ENCODE measurements around the gene TAF8. TPM values are rescaled to one million over a fixed set of nuclear protein-coding genes. Genes with fewer than 3 reads are reported as not detected.
A peak's percentile ranks its signal among the peaks of the same experiment; 100 is the strongest.

TAF8 gene
- total RNA-seq, 4 donors from 2014 or later, result 16.3 to 49.2 (median 35.6) TPM

DNA sequence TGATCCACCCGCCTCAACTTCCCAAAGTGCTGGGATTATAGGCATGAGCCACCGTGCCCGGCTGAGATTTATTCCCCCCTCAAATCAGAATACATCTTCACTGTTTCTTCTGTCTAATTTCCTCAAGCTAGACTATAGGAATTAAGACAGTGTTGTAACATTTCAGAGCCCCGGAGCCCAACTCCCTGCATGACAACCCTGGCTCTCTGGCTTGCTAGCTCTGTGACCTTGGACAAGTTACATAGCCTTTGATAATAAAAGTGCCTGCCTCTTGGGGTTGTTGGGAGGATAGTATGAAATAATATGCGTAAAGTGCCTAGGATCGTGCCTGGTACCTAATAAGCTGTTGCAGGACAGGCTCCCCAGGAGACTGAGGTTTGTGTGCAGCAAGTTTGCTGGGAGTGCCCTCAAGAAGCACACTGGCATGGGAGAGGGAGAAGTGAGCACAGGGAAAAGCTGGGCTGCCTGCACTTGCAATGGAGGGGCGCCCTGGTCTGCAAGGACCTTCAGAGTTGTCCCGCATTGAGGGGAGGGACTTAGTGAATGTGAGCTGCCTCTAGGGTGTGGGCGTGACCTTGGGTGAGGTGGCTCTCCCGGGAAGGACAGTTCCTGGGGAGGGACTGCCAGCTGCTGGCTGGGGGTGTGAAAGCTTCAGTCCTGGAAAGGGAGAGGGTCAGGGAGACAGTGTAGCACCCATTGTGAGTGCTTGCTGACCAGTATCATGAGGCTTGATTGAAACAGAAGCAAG lies 43.4 kb downstream of the TAF8 start:
- in situ Hi-C loops (cut with MboI; ENCODE audit: low sequenced_read_pairs in 4 of 4), result loop anchor here in 2 of 4 donors (25.0 kb wide), 1 partner anchor 444 kb away; no protein-coding TSS in a partner anchor
- no peak overlapping the region for H3K27ac ChIP-seq
- ATAC-seq (no peak), DNase-seq (no peak)
- no peaks in the 10 kb centered on the region for H3K27me3 ChIP-seq
- H3K4me1 ChIP-seq, result no peaks in the 10 kb centered on the region
- H3K9me3 ChIP-seq, result no peaks in the 10 kb centered on the region
- TF ChIP-seq CTCF (IDR thresholded peaks at IDR 0.05 in 4 of 5, conservative IDR thresholded peaks at IDR 0.05 in 1 of 5), result no peak
- no peak for TF ChIP-seq POLR2A (IDR thresholded peaks at IDR 0.05)
- no peak overlapping the region for H3K4me3 ChIP-seq
- no peaks in the 10 kb centered on the region for H3K36me3 ChIP-seq
- intact Hi-C loops (cut with DNase I; ENCODE audit: low total_unique reads), result no loop called here

DNA sequence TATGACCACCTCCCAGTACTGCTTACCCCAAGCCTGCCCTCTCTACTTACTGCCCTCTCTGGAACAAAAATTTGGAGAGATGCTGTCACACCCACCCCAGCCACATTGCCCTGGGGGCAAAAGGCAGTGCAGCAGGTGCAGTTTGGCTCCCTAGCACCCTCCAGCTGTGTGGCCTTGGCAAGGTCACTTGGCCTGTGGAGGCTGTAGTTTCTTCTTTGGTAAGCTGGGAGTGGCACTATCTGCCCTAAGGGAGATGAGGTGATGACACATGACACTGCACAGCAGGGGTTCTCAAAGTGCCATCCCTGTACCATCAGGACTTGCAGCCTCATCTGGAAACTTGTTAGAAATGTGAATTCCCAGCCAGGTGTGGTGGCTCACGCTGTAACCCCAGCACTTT lies 44.8 kb downstream of the TAF8 start:
- no peak overlapping the region for H3K4me3 ChIP-seq
- no peaks in the 10 kb centered on the region for H3K36me3 ChIP-seq
- in situ Hi-C loops (cut with MboI; ENCODE audit: low sequenced_read_pairs in 4 of 4), result loop anchor here in 2 of 4 donors (25.0 kb wide), 1 partner anchor 442 kb away; no protein-coding TSS in a partner anchor
- no peak overlapping the region for H3K27ac ChIP-seq
- intact Hi-C loops (cut with DNase I; ENCODE audit: low total_unique reads), result no loop called here
- H3K4me1 ChIP-seq, result no peaks in the 10 kb centered on the region
- DNase-seq, result no peak
- TF ChIP-seq CTCF (IDR thresholded peaks at IDR 0.05 in 4 of 5, conservative IDR thresholded peaks at IDR 0.05 in 1 of 5), result no peak
- no peak for TF ChIP-seq POLR2A (IDR thresholded peaks at IDR 0.05)
- H3K27me3 ChIP-seq, result no peaks in the 10 kb centered on the region
- H3K9me3 ChIP-seq, result no peaks in the 10 kb centered on the region
- no peak for ATAC-seq

DNA sequence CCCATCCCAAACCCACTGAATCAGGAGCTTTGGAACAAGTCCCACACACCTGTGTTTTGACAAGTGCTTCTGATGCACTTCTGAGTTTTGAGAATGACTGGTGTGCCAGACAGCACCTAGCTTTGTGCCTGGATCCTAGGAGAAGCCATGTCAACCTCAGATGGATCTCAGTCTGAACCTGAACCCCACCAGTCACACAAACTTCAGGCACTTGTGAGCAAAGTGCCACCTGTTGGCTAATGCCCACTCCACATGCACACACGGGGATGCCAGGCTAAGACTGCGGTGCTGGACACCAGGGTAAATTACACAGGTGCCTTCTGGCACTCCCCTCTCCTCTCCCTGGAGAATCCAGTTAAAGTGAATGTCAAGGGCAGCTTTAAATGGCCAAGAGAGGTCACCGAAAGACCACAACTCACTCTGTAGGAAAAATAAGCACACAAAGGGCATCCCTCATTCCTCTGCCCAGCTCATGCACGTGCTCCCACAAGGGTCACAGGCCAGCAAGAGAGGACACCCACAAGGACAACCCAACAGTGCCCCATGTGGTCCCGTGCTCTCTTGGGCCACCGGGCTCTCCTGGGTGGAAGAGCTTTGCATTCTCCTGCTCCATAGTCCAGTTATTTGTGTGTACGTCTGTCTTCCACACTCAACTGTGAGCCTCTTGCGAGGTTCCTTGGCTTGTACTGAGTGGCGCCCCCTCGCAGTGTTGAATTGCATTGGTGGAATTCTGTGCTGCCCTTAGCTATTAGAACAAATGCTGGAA lies 45.6 kb downstream of the TAF8 start:
- Histone ChIP-seq H3K36me3 (no peaks in the 10 kb centered on the region), H3K4me1 (no peaks in the 10 kb centered on the region), H3K9me3 (no peaks in the 10 kb centered on the region), H3K4me3 (no peak overlapping the region), H3K27ac (no peak overlapping the region), H3K27me3 (no peaks in the 10 kb centered on the region)
- no peak for DNase-seq
- TF ChIP-seq POLR2A (IDR thresholded peaks at IDR 0.05), result no peak
- TF ChIP-seq CTCF (IDR thresholded peaks at IDR 0.05 in 4 of 5, conservative IDR thresholded peaks at IDR 0.05 in 1 of 5), result no peak
- ATAC-seq, result no peak
- intact Hi-C loops (cut with DNase I; ENCODE audit: low total_unique reads), result no loop called here
- in situ Hi-C loops (cut with MboI; ENCODE audit: low sequenced_read_pairs in 4 of 4), result loop anchor here in 2 of 4 donors (25.0 kb wide), 1 partner anchor 441 kb away; no protein-coding TSS in a partner anchor

DNA sequence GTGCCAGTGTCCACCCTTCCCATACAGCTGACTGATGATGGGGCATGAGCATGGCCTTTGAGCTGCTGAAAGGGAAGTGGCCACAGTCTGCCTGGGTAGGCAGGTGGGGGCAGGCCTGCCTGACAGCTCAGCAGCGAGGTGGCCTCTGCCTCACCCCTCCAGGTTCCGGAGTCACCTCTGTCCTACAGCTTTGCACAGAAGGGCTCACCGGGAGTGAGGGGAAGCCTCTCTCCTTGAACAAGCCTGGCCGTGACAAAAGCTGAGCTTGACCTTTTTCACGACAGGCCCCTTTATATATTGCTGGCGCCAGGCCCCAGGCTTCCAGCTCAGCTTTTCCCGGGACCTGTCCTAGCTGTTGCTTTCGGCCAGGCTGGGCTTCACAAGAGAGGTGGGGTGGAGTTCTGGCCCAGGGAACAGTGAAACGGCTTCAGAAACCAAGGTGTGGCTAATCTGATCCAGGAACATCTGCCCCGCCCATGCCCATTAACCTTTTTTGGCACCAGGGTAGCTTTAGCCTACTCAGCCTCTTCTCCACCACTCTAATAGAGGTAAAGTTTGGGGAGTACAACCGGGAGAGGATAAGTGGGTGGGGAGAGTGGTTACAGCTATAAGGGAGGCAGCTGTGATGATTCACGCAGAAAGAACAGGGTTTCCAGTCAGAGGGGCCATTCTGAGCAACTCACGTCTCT lies 49.2 kb downstream of the TAF8 start:
- intact Hi-C loops (cut with DNase I; ENCODE audit: low total_unique reads), result no loop called here
- no peak for DNase-seq
- Histone ChIP-seq H3K36me3 (no peaks in the 10 kb centered on the region), H3K4me1 (no peaks in the 10 kb centered on the region), H3K27ac (no peak overlapping the region), H3K9me3 (no peaks in the 10 kb centered on the region), H3K4me3 (no peak overlapping the region), H3K27me3 (peaks cover 0 to 5% (median under 1%) of the 10 kb centered on the region in 3 donors)
- in situ Hi-C loops (cut with MboI; ENCODE audit: low sequenced_read_pairs in 4 of 4), result loop anchor here in 2 of 4 donors (25.0 kb wide), 1 partner anchor 438 kb away; no protein-coding TSS in a partner anchor
- peak in 1 of 2 donors; percentile 13 for ATAC-seq
- TF ChIP-seq POLR2A (IDR thresholded peaks at IDR 0.05), result no peak
- TF ChIP-seq CTCF (IDR thresholded peaks at IDR 0.05 in 4 of 5, conservative IDR thresholded peaks at IDR 0.05 in 1 of 5), result no peak
